Sigmoid colon (tissue), 7 donors: ENCODE measurements around the gene PTGS1. TPM values are rescaled to one million over a fixed set of nuclear protein-coding genes. Genes with fewer than 3 reads are reported as not detected.

Source experiments
- DNase-seq: peaks from one replicate; pipeline ENCODE4 v3.0.0-alpha.2; 2019
- H3K27ac ChIP-seq, 4 donors: fragments of 200-600 bp; sonication (generic); one replicate each; pipeline ENCODE4 v1.5.1; 2016 to 2019; ENCODE audit warnings: mild to moderate bottlenecking in 1 of 4
- H3K27me3 ChIP-seq, 3 donors: fragments of 200-600 bp; sonication (generic); one replicate each; pipeline ENCODE4 v1.5.1; 2019; ENCODE audit warnings: mild to moderate bottlenecking in 1 of 3
- H3K36me3 ChIP-seq, 4 donors: fragments of 200-600 bp; sonication (generic); one replicate each; pipeline ENCODE4 v1.5.1; 2016 to 2019
- H3K4me1 ChIP-seq, 4 donors: fragments of 200-600 bp; sonication (generic); one replicate each; pipeline ENCODE4 v1.5.1; 2017 to 2019
- H3K4me3 ChIP-seq, 4 donors: fragments of 200-600 bp; sonication (generic); one replicate each; pipeline ENCODE4 v1.5.1; 2017 to 2019; ENCODE audit warnings: mild to moderate bottlenecking in 2 of 4, moderate library complexity in 1 of 4
- H3K9me3 ChIP-seq, 4 donors: fragments of 200-600 bp in 3 of 4; sonication (generic) in 3 of 4; one replicate each; pipeline versions ENCODE4 v1.5.1 to v1.6.1; 2013 to 2019
- EP300 ChIP-seq, 4 donors: sonication (generic); formaldehyde crosslinking; IDR thresholded peaks; one replicate each; pipeline ENCODE4 v1.6.1; 2017; ENCODE audit warnings: antibody characterized with exemption in 4 of 4
- POLR2A ChIP-seq, 2 donors: fragments of 450-650 bp; IDR thresholded peaks; one replicate each; pipeline ENCODE4 v1.6.1; 2016; ENCODE audit warnings: antibody characterized with exemption in 2 of 2, mild to moderate bottlenecking in 2 of 2, moderate library complexity in 2 of 2
- POLR2AphosphoS5 ChIP-seq, 4 donors: sonication (generic); formaldehyde crosslinking; IDR thresholded peaks; one replicate each; pipeline ENCODE4 v1.6.1; 2017; ENCODE audit warnings: antibody characterized with exemption in 4 of 4
- WGBS, 2 donors: extraction: QIAGEN DNeasy Blood & Tissue Kit; methylation state at CpG; one replicate each; pipeline ENCODE4 v1.1.7; 2013; 5-methylcytosine and 5-hydroxymethylcytosine counted together
- intact Hi-C: fragments of 100-400 bp; cut with DNase I; formaldehyde crosslinking; loops from one replicate; pipeline ENCODE4 v1.15.1; 2023
- polyA plus RNA-seq, 3 donors: library from polyadenylated mRNA; stranded (reverse); fragments of 200-250 nt; gene quantifications; one replicate each; pipeline ENCODE4 v1.2.3, GENCODE V29; 2013
- total RNA-seq, 4 donors: library from RNA; depleted of rRNA; stranded (reverse); fragments of >200 nt; gene quantifications; one replicate each; pipeline ENCODE4 v1.1.0, GENCODE V29; 2016
- TF ChIP-seq, protein P1 (sequence below), 4 experiments: fragments of 450-650 bp in 3 of 4; fragments of 200-600 bp in 1 of 4; IDR thresholded peaks; one replicate each; pipeline ENCODE4 v1.5.1; 2016 to 2019; ENCODE audit warnings: antibody characterized with exemption in 4 of 4, mild to moderate bottlenecking in 3 of 4, moderate library complexity in 2 of 4
- donor health status: healthy with polysubstance abuse.
- donor health status: Bipolar disorder and iron deficiency.
- donor health status: healthy.

Gene PTGS1
- total and polyA plus RNA-seq, 7 donors, result 3.0 to 150 (median 72.6) TPM

DNA sequence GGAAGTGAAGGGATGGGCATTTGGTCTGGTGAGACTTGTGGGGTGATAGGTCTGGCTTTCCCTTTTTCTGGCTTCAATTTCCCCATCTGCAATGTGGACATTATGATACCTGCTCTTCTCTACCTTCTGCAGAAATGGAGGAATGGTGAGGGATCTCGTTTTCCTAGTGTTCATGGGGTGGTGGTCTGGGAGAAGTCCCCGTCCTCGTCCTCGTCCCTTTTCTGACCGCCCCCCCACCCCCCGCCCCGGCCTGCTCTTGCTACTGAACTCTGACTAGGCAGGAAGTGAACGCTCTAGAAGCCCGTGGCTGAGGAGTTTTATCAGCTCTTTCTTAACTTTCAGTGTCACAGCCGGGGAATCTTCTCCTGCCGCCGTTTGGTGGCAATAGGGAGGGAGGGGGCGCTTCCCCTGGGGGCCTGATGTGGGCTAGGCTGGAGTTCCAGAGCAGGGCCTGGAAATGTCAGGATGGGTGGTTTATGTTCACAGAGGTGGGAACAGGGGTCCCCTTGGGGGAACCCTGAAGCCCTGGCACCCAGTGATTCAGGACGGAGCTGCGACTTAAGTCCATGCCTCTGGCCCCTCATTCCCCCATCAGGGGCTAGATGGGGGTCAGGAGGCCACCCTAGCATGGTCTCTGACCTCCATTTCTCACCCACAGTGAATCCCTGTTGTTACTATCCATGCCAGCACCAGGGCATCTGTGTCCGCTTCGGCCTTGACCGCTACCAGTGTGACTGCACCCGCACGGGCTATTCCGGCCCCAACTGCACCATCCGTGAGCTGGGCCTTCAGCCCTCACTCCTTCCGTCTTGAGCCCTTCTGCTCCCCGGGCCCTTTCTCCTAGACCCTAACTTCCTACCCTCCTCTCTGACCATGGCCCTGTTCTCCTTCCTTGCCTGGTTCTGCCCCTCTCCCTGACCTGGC lies 6.7 kb downstream of the PTGS1 start:
- peak; percentile 55 for DNase-seq
- H3K27ac ChIP-seq, result peak overlapping the region; percentile 90 to 95 (median 90)

DNA sequence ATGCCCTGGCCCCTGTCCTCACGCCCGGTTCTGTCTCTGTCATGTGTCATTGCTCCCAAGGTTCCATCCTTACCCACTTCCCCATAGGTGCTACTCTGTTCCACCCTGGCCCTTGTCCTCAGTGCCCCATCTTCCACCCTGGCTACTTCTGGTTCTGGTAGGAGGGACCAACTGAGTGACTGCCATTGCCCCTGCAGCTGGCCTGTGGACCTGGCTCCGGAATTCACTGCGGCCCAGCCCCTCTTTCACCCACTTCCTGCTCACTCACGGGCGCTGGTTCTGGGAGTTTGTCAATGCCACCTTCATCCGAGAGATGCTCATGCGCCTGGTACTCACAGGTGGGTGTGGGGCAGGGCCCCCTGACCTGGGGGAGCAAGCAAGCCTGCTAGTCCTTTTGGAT lies 7.4 kb downstream of the PTGS1 start:
- Histone ChIP-seq H3K4me3 (no peak overlapping the region), H3K9me3 (no peaks in the 10 kb centered on the region), H3K27me3 (no peaks in the 10 kb centered on the region), H3K4me1 (peaks cover 0 to 69% (median 62%) of the 10 kb centered on the region in 4 donors), H3K27ac (peak overlapping the region in 3 of 4 donors; percentile 90 to 95 (median 91)), H3K36me3 (peaks cover 7 to 41% (median 24%) of the 10 kb centered on the region in 4 donors)
- peak; percentile 54 for DNase-seq
- intact Hi-C loops, result loop anchor here (10.0 kb wide), 1 partner anchor 447 kb away; the partner anchor contains the start of gene PDCL
- TF ChIP-seq POLR2A (IDR thresholded peaks at IDR 0.05), result no peak
- no peak for TF ChIP-seq POLR2AphosphoS5 (IDR thresholded peaks at IDR 0.05)
- TF ChIP-seq EP300 (IDR thresholded peaks at IDR 0.05), result no peak
- TF ChIP-seq, protein P1, sequence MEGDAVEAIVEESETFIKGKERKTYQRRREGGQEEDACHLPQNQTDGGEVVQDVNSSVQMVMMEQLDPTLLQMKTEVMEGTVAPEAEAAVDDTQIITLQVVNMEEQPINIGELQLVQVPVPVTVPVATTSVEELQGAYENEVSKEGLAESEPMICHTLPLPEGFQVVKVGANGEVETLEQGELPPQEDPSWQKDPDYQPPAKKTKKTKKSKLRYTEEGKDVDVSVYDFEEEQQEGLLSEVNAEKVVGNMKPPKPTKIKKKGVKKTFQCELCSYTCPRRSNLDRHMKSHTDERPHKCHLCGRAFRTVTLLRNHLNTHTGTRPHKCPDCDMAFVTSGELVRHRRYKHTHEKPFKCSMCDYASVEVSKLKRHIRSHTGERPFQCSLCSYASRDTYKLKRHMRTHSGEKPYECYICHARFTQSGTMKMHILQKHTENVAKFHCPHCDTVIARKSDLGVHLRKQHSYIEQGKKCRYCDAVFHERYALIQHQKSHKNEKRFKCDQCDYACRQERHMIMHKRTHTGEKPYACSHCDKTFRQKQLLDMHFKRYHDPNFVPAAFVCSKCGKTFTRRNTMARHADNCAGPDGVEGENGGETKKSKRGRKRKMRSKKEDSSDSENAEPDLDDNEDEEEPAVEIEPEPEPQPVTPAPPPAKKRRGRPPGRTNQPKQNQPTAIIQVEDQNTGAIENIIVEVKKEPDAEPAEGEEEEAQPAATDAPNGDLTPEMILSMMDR (IDR thresholded peaks at IDR 0.05), result no peak
- 92 to 95% methylated on average over 8 of the region's 8 CpGs for WGBS, 2 donors

More for the DNA sequence above, 6.7 kb downstream of the PTGS1 start:
- Histone ChIP-seq H3K27me3 (no peaks in the 10 kb centered on the region), H3K9me3 (no peaks in the 10 kb centered on the region), H3K4me3 (peak overlapping the region in 1 of 4 donors; percentile 1), H3K36me3 (peaks cover 7 to 41% (median 24%) of the 10 kb centered on the region in 4 donors), H3K4me1 (peaks cover 0 to 69% (median 62%) of the 10 kb centered on the region in 4 donors)
- intact Hi-C loops, result loop anchor here (10.0 kb wide), 1 partner anchor 447 kb away; the partner anchor contains the start of gene PDCL
- no peak for TF ChIP-seq EP300 (IDR thresholded peaks at IDR 0.05)
- TF ChIP-seq, protein P1 (IDR thresholded peaks at IDR 0.05), result no peak
- 69 to 84% methylated on average over 24 of the region's 24 CpGs for WGBS, 2 donors

- no peak for DNase-seq
- Histone ChIP-seq H3K27ac (peak overlapping the region in 1 of 4 donors; percentile 91), H3K4me1 (peaks cover 0 to 69% (median 60%) of the 10 kb centered on the region in 4 donors), H3K9me3 (no peaks in the 10 kb centered on the region), H3K4me3 (no peak overlapping the region), H3K27me3 (no peaks in the 10 kb centered on the region), H3K36me3 (peaks cover 7 to 52% (median 24%) of the 10 kb centered on the region in 4 donors)
- intact Hi-C loops, result loop anchor here (10.0 kb wide), 1 partner anchor 445 kb away; the partner anchor contains the start of gene PDCL
- TF ChIP-seq POLR2A (IDR thresholded peaks at IDR 0.05) (no peak), POLR2AphosphoS5 (IDR thresholded peaks at IDR 0.05) (no peak)
- TF ChIP-seq, protein P1 (IDR thresholded peaks at IDR 0.05), result peak in 2 of 4 experiments; percentile 14 to 25
- 82 to 85% methylated on average over 1 of the region's 1 CpG for WGBS, 2 donors
These were observed 8.5 kb downstream of the PTGS1 start for GRCh38 chr9:122379340-122379739.

DNA sequence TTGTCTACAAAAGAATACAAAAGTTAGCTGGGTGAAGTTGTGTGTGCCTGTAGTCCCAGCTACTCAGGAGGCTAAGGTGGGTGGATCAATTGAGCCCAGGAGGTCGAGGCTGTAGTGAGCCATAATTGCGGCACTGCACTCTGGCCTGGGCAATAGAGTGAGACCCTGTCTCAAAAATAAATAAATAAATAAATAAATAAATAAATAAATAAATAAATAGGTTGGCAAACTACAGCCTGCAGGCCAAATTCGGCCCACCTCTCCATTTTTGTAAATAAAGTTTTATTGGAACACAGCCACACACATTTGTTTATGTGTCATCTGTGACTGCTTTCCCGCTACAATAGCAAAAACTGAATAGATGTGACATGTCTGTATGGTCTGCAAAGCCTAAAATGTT lies 9.5 kb downstream of the PTGS1 start:
- WGBS, 2 donors, result 92 to 94% methylated on average over 4 of the region's 4 CpGs

More for the DNA sequence above, 9.5 kb downstream of the PTGS1 start:
- Histone ChIP-seq H3K4me3 (no peak overlapping the region), H3K27ac (peak overlapping the region in 1 of 4 donors; percentile 49), H3K36me3 (peaks cover 7 to 61% (median 24%) of the 10 kb centered on the region in 4 donors), H3K9me3 (no peaks in the 10 kb centered on the region), H3K27me3 (no peaks in the 10 kb centered on the region), H3K4me1 (peaks cover 0 to 64% (median 53%) of the 10 kb centered on the region in 4 donors)
- no peak for DNase-seq
- TF ChIP-seq POLR2A (IDR thresholded peaks at IDR 0.05) (no peak), EP300 (IDR thresholded peaks at IDR 0.05) (no peak), POLR2AphosphoS5 (IDR thresholded peaks at IDR 0.05) (no peak)
- TF ChIP-seq, protein P1 (IDR thresholded peaks at IDR 0.05), result no peak
- intact Hi-C loops, result no loop called here
